Measurements from ENCODE around the gene LAMA3.
"Not testable (repeated sequence)": the region's sequence is repeated elsewhere in the genome, so short reads cannot be mapped to it uniquely, and the experiment has no call there.

Gene LAMA3

GRCh38 chr18:23706971-23707640, 17.9 kb downstream of the LAMA3 start:
- DNase-seq (ENCODE audit: low spot score), result no peak

GRCh38 chr18:23710068-23710527, 20.8 kb downstream of the LAMA3 start:
- no peak for DNase-seq (ENCODE audit: low spot score)

GRCh38 chr18:23710946-23711345, 21.7 kb downstream of the LAMA3 start:
- DNase-seq (ENCODE audit: low spot score), result no peak

- no peak for DNase-seq (ENCODE audit: low spot score)
These were observed 22.2 kb downstream of the LAMA3 start for GRCh38 chr18:23711426-23711825.

GRCh38 chr18:23712445-23712844, 23.2 kb downstream of the LAMA3 start:
- DNase-seq (ENCODE audit: low spot score), result no peak

GRCh38 chr18:23714576-23714975, 25.3 kb downstream of the LAMA3 start:
- no peak for DNase-seq (ENCODE audit: low spot score)

- DNase-seq (ENCODE audit: low spot score), result not testable (repeated sequence)
These were observed 26.8 kb downstream of the LAMA3 start for GRCh38 chr18:23716079-23716478.

- DNase-seq (ENCODE audit: low spot score), result no peak
These were observed 27.3 kb downstream of the LAMA3 start for GRCh38 chr18:23716516-23716915.

GRCh38 chr18:23716966-23717365, 27.7 kb downstream of the LAMA3 start:
- no peak for DNase-seq (ENCODE audit: low spot score)

GRCh38 chr18:23718243-23718720, 29.0 kb downstream of the LAMA3 start:
- DNase-seq (ENCODE audit: low spot score), result no peak

GRCh38 chr18:23718731-23719130, 29.5 kb downstream of the LAMA3 start:
- no peak for DNase-seq (ENCODE audit: low spot score)

GRCh38 chr18:23719634-23720201, 30.5 kb downstream of the LAMA3 start:
- no peak for DNase-seq (ENCODE audit: low spot score)

- DNase-seq (ENCODE audit: low spot score), result no peak
These were observed 32.6 kb downstream of the LAMA3 start for GRCh38 chr18:23721696-23722480.

GRCh38 chr18:23722646-23723045, 33.4 kb downstream of the LAMA3 start:
- no peak for DNase-seq (ENCODE audit: low spot score)

- DNase-seq (ENCODE audit: low spot score), result no peak
These were observed 33.9 kb downstream of the LAMA3 start for GRCh38 chr18:23723121-23723520.

- no peak for DNase-seq (ENCODE audit: low spot score)
These were observed 35.4 kb downstream of the LAMA3 start for GRCh38 chr18:23724681-23725080.

GRCh38 chr18:23725351-23725750, 36.1 kb downstream of the LAMA3 start:
- no peak for DNase-seq (ENCODE audit: low spot score)

- no peak for DNase-seq (ENCODE audit: low spot score)
These were observed 36.8 kb downstream of the LAMA3 start for GRCh38 chr18:23725827-23726661.

GRCh38 chr18:23727707-23728493, 38.6 kb downstream of the LAMA3 start:
- no peak for DNase-seq (ENCODE audit: low spot score)

- no peak for DNase-seq (ENCODE audit: low spot score)
These were observed 41.6 kb downstream of the LAMA3 start for GRCh38 chr18:23730857-23731256.

- DNase-seq (ENCODE audit: low spot score), result no peak
These were observed 42.6 kb downstream of the LAMA3 start for GRCh38 chr18:23731861-23732260.

All from pons (tissue), 1 donor.